OCI-LY3 (cell line): ENCODE results near the gene ZBTB48.

Source experiments
- H2AFZ ChIP-seq: fragments of 200-600, 300-600 bp; shearing (Covaris generic); 2 replicates; pipeline ENCODE4 v1.6.0; 2014; ENCODE audit warnings: antibody characterized with exemption, low read depth, low read length
- H3K27ac ChIP-seq: fragments of 200-600, 300-600 bp; sonication (generic); 2 replicates; pipeline ENCODE4 v1.5.1; 2014; ENCODE audit warnings: mild to moderate bottlenecking, low read length, moderate library complexity, mixed read lengths
- H3K27me3 ChIP-seq: fragments of 200-600, 300-600 bp; sonication (generic); 2 replicates; pipeline ENCODE4 v1.6.1; 2014; ENCODE audit warnings: low read depth, low read length, mixed read lengths
- H3K36me3 ChIP-seq: fragments of 200-600, 300-600 bp; sonication (generic); replicated peaks from 2 replicates; pipeline ENCODE3; 2014; ENCODE audit warnings: low read depth, low read length, mixed read lengths
- H3K4me1 ChIP-seq: fragments of 300-600, 200-600 bp; sonication (generic); 2 replicates; pipeline ENCODE4 v1.6.1; 2014; ENCODE audit warnings: low read length, mixed read lengths
- H3K4me2 ChIP-seq: fragments of 200-600, 300-600 bp; sonication (generic); 2 replicates; pipeline ENCODE4 v1.6.1; 2014; ENCODE audit warnings: low read length, mixed read lengths
- H3K4me3 ChIP-seq: fragments of 300-600, 200-600 bp; sonication (generic); 2 replicates; pipeline ENCODE4 v1.5.1; 2014; ENCODE audit warnings: antibody characterized with exemption, mild to moderate bottlenecking, low read length, moderate library complexity
- H3K79me2 ChIP-seq: fragments of 300-600, 200-600 bp; shearing (Covaris generic); 2 replicates; pipeline ENCODE4 v1.6.1; 2014; ENCODE audit warnings: mild to moderate bottlenecking, low read length, mixed read lengths
- H3K9ac ChIP-seq: fragments of 300-600, 200-600 bp; shearing (Covaris generic); 2 replicates; pipeline ENCODE4 v1.6.0; 2014; ENCODE audit warnings: mild to moderate bottlenecking, low read length, moderate library complexity
- H3K9me3 ChIP-seq: fragments of 200-600, 300-600 bp; shearing (Covaris generic); 2 replicates; pipeline ENCODE4 v1.6.1; 2014; ENCODE audit warnings: low read length, mixed read lengths; ENCODE audit not compliant: insufficient read depth
- H4K20me1 ChIP-seq: fragments of 200-600, 300-600 bp; sonication (generic); 2 replicates; pipeline ENCODE4 v1.6.1; 2016; ENCODE audit warnings: low read length, mixed read lengths; ENCODE audit not compliant: insufficient read depth
- EZH2phosphoT487 ChIP-seq: fragments of 200-600 bp; shearing (Covaris generic); IDR thresholded peaks from 2 replicates; pipeline ENCODE4 v1.6.1; 2018; ENCODE audit warnings: antibody characterized with exemption, mixed run types, low read depth
- TF ChIP-seq, protein P1 (sequence below): fragments of 200-600, 300-600 bp; sonication (generic); IDR thresholded peaks from 2 replicates; pipeline ENCODE4 v1.5.1; 2014; ENCODE audit warnings: antibody characterized with exemption, low read length, low read depth

ZBTB48 gene

GRCh38 chr1:6630027-6630426 is 50.2 kb downstream of the ZBTB48 start:
- Histone ChIP-seq H3K79me2 (peaks cover 25% of the 10 kb centered on the region), H3K9ac (no peak overlapping the region), H3K36me3 (peaks cover 4% of the 10 kb centered on the region), H3K4me1 (peaks cover 4% of the 10 kb centered on the region; the same call in 1 of the 2 replicates), H3K27ac (no peak overlapping the region), H3K4me3 (no peak overlapping the region), H3K9me3 (no peaks in the 10 kb centered on the region), H3K4me2 (no peak overlapping the region), H2AFZ (no peak overlapping the region), H3K27me3 (no peaks in the 10 kb centered on the region), H4K20me1 (no peaks in the 10 kb centered on the region)
- TF ChIP-seq EZH2phosphoT487: no peak
- TF ChIP-seq, protein P1, sequence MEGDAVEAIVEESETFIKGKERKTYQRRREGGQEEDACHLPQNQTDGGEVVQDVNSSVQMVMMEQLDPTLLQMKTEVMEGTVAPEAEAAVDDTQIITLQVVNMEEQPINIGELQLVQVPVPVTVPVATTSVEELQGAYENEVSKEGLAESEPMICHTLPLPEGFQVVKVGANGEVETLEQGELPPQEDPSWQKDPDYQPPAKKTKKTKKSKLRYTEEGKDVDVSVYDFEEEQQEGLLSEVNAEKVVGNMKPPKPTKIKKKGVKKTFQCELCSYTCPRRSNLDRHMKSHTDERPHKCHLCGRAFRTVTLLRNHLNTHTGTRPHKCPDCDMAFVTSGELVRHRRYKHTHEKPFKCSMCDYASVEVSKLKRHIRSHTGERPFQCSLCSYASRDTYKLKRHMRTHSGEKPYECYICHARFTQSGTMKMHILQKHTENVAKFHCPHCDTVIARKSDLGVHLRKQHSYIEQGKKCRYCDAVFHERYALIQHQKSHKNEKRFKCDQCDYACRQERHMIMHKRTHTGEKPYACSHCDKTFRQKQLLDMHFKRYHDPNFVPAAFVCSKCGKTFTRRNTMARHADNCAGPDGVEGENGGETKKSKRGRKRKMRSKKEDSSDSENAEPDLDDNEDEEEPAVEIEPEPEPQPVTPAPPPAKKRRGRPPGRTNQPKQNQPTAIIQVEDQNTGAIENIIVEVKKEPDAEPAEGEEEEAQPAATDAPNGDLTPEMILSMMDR: no peak

GRCh38 chr1:6631058-6631457 is 51.3 kb downstream of the ZBTB48 start:
- H3K4me3 ChIP-seq: no peak overlapping the region
- H3K9me3 ChIP-seq: no peaks in the 10 kb centered on the region
- peaks cover 16% of the 10 kb centered on the region for H3K79me2 ChIP-seq
- TF ChIP-seq, protein P1: no peak
- TF ChIP-seq EZH2phosphoT487: no peak
- no peak overlapping the region for H3K27ac ChIP-seq
- H3K27me3 ChIP-seq: no peaks in the 10 kb centered on the region
- H4K20me1 ChIP-seq: no peaks in the 10 kb centered on the region
- H3K4me2 ChIP-seq: no peak overlapping the region
- peaks cover 2% of the 10 kb centered on the region; the same call in 1 of the 2 replicates for H3K4me1 ChIP-seq
- peaks cover 4% of the 10 kb centered on the region for H3K36me3 ChIP-seq
- H2AFZ ChIP-seq: no peak overlapping the region
- no peak overlapping the region for H3K9ac ChIP-seq

GRCh38 chr1:6632588-6633514 is 53.1 kb downstream of the ZBTB48 start:
- Histone ChIP-seq H3K4me2 (no peak overlapping the region), H3K27ac (no peak overlapping the region)

More at GRCh38 chr1:6632588-6633514, 53.1 kb downstream of the ZBTB48 start:
- Histone ChIP-seq H3K9ac (no peak overlapping the region), H3K4me3 (no peak overlapping the region), H3K36me3 (no peaks in the 10 kb centered on the region), H3K27me3 (no peaks in the 10 kb centered on the region), H4K20me1 (no peaks in the 10 kb centered on the region), H3K4me1 (no peaks in the 10 kb centered on the region), H2AFZ (no peak overlapping the region), H3K9me3 (no peaks in the 10 kb centered on the region), H3K79me2 (peaks cover 2% of the 10 kb centered on the region; the same call in 1 of the 2 replicates)
- TF ChIP-seq, protein P1: no peak
- TF ChIP-seq EZH2phosphoT487: no peak
